Hindlimb muscle (tissue), 1 donor: ENCODE results near the gene FAM151A. TPM values are rescaled to one million over a fixed set of nuclear protein-coding genes. Genes with fewer than 3 reads are reported as not detected.
"Not testable (repeated sequence)": the region's sequence is repeated elsewhere in the genome, so short reads cannot be mapped to it uniquely, and the experiment has no call there.

Experiments used
- DNase-seq: peaks from one replicate; pipeline ENCODE4 v3.0.0-alpha.2; 2013
- polyA plus RNA-seq: library from polyadenylated mRNA; unstranded; fragments of 120-200 nt; gene quantifications from one replicate; pipeline ENCODE4 v1.2.1, GENCODE V29; 2013; ENCODE audit not compliant: insufficient read length

FAM151A gene
- polyA plus RNA-seq, 1 donor, result 0.85 TPM

DNA sequence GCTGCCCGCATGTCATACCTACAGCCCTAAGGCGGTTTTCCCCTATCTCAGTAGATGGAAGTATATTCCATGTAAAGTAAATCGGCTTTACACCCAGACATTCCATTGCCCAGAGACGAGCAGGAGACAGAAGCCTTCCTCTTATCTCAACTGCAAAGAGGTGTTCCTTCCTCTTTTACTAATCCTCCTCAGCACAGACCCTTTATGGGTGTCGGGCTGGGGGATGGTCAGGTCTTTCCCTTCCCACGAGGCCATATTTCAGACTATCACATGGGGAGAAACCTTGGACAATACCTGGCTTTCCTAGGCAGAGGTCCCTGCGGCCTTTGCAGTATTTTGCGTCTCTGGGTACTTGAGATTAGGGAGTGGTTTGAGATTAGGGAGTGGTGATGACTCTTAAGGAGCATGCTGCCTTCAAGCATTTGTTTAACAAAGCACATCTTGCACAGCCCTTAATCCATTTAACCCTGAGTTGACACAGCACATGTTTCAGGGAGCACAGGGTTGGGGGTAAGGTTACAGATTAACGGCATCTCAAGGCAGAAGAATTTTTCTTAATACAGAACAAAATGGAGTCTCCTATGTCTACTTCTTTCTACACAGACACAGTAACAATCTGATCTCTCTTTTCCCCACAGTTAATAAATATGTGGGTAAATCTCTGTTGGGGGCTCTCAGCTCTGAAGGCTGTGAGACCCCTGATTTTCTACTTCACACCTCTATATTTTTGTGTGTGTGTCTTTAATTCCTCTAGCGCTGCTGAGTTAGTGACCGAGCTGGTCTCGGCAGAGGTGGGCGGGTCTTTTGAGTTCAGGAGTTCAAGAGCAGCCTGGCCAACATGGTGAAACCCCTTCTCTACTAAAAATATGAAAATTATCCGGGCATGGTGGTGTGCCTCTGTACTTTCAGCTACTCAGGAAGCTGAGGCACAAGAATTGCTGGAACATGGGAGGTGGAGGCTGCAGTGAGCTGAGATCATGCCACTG is 13.4 kb upstream of the FAM151A start:
- DNase-seq, result not testable (repeated sequence)

DNA sequence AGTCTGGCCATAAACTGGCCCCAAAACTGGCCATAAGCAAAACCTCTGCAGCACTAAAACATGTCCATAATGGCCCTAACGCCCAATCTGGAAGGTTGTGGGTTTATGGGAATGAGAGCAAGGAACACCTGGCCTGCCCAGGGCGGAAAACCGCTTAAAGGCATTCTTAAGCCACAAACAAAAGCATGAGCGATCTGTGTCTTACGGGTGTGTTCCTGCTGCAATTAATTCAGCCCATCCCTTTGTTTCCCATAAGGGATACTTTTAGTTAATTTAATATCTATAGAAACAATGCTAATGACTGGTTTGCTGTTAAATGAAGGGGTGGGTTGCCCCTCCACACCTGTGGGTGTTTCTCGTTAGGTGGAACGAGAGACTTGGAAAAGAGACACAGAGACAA is 12.5 kb upstream of the FAM151A start:
- not testable (repeated sequence) for DNase-seq

DNA sequence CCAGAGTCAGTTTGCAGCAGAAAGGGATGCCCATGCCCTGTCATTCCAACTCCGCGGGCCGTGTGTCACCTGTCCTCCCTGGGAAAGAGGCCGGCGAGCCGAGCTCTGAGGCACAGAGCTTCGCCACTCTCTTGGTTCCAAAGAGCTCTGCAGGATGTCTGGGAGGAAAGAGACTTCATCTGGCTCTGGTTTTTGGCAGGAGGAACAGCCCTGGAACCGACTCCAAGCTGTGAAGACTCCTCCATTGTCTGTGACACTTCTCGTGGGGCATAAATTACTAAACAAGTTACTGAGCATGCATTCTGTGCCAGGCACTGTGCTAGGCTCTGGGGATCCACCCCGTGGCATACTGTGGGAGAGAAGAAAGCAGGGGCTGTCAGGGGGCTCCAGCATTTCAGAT is 3.9 kb upstream of the FAM151A start:
- no peak for DNase-seq

DNA sequence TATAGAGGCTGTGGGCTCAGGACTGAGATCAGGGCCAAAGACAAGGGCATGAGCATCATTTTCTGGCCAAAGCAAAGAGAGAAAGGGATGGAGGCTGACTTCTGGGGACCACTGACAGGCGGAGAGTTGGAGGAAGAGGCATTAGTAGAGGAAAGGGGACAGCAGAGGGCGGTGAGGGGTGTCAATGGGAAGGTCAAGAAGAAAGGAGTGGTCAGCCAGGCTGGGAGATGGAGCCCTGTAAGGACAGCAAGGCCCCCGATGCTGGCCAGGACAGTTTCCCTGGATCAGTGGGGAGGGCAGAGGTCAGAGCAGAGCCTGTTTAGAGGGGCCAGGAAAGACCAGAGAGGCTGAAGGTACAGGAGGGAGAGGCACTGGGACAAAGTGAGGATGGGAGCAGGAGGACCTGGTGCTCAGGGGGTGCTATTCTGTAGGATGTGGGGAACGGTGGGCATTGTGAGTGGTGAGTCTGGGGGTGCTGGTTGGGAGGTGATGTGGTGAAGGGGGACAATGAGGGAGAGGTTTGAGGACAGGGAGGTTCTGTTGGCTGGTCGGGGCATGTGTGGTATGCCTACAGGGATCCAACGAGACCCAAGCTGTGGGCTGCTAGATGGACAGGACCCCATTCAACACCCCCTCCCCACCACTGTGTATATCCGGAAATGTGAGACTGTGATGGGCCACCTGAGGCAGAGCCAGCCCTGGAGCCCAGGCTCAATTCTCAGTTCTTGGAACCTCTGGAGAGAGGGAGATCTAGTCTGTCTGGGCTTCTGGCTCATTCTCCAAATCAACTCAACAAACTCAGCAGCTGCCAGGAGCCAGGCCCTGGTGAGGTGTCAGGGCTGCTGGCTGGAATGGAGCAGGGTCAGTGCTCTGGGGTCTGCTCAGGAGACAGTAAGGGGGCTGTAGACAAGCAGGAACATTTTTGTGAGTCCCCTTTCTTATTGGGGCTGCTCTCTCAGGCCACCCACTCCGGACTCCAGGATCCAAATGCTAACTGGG is 1.4 kb upstream of the FAM151A start:
- no peak for DNase-seq

GRCh38 chr1:54619749-54620148 is 3.6 kb downstream of the FAM151A start:
- DNase-seq, result no peak

DNA sequence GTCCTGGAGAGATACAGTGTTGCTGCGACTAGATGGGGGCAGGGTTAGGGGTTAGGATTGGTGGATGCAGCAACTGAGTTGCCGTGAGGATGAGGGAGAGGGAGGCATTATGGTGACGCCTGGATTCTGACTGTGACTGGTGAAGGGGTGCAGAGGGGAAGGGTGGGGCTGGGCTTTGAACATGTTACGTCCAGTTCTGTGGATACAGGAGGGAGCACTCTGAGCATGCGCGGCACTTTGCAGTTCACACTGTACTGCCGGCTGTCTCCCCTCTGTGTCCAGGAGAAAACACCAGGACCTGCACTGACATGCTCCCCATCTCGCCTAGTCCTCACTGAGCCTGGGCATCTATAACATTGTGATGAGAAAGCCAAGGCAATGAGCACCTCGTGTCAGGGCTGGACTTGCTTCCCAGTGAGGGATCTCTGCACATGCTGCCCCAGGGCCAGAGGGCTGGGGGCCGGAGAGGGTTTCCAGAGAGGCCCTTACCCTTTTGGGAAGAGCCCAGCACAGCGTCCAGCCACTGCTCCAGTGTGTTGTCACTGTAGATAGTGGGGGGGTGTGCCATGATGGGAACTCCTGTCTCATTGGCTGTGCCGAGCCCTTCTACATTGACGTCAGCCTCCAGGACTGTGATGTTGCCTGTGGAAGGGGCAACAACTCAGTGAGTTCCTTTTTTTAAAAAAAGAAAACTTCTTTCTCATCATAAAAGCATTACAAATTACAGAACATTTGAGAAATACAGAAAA is 7.6 kb downstream of the FAM151A start:
- DNase-seq, result no peak

DNA sequence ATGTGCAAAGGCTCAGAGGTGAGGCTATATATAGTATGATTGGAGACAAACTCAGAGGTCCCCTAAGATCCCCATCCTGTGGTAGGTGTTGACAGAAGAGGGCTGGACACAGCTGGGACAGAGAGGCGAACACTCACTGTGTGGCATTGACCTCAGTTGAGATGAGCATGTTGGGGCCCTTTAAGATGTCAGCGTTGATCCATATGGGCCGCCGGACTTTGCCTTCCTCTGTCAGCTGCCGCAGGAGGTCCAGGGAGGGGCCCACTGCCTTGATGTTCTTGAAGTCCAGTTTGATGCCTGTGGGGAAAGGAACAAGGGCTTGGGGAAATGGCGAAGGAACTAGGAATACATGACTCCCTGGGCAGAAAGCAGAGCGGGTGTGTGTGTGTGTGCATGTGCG is 8.8 kb downstream of the FAM151A start:
- DNase-seq, result no peak

DNA sequence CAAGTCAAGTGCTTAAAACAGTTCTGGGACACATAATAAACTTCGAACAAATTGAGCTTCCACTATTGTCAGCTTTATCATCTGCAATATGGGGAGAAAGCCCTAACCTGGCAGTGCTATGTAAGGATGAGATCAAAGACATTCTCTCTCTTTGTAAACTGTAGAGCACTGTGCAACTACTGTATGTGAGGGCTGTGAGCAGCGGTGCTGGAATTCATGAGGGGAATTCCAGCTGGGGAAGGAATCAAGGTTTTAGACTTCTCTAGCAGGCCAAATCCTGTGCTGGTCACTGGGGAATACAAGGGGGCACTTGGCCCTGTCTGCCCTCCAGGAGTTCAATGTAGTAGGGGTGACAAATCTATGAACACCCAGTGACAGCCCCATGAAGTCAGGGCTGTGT is 9.3 kb downstream of the FAM151A start:
- no peak for DNase-seq

- DNase-seq, result no peak
Measured at GRCh38 chr1:54611621-54612020, 11.7 kb downstream of the FAM151A start.

DNA sequence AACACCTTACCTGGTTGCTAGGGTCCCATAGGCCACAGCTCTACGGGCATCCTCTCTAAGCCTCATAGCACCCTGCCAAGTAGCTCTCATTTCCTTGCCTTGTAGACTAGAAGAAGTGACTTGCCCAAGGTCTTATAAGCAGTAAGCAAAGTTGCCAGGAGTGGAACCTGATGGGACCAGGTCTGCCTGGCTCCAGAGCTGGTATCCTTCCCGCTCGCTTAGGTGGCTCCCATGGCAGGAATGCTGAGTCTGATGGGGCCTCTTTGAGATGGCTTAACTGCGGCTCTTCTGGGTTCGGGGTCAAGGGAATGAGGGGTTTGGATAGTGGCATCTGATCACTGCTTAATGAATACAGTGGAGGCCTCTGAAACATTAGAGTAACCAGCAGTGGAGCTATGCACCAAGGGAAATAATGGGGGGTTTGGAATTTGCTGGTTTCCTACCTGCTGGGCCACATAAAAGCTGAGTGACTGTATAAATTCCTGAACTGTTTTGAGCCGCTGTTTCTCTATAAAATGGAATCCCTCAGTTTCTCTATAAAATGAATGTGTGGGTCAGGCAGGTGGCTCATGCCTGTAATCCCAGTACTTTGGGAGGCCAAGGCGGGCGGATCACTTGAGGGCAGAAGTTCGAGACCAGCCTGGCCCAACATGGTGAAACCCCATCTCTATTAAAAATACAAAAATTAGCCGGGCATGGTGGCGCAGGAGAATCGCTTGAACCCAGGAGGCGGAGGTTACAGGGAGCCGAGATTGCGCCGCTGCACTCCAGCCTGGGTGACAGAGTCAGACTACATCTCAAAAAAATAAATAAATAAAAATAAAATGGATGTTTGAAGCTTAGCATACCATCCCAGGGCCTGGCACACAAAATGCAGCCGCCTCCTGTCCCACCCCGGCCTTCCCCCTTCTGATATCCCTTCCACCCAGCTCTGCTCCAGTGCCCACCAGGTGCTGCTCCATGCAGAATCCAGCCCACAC is 12.4 kb downstream of the FAM151A start:
- DNase-seq, result no peak

- no peak for DNase-seq
Measured at GRCh38 chr1:54610048-54610447, 13.3 kb downstream of the FAM151A start.

DNA sequence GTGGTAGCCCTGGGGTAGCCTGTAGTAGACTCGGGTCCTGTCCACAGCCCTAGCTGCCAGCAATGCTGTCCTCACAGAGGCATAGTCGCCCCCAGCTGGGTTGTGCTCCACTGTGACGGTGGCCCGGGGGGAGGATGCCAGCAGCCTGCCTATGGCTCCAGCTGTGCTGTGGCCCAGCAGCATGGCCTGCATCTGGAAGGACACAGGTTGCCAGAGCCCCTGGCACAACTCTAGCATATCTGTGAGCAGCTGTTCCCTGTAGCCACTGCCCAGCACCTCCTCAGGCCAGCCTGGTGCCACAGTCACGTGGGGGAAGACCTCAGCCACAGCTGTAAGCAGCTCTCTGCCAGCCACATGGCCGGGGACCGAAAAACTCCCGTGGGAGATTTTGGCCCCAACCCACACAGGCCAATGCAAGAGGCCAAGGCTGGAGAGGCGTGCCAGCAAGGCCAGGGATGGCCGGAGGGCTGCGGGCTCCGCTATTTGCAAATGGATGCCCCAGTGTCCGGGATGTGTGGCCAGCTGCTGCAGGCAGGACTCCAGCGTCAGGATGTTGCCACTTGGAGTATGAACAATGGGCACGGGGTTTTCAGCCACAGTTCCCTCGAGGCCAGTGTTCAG is 13.9 kb downstream of the FAM151A start:
- DNase-seq, result peak; percentile 26

GRCh38 chr1:54608566-54609230 is 14.6 kb downstream of the FAM151A start:
- DNase-seq, result no peak

GRCh38 chr1:54607821-54608565 is 15.3 kb downstream of the FAM151A start:
- no peak for DNase-seq

DNA sequence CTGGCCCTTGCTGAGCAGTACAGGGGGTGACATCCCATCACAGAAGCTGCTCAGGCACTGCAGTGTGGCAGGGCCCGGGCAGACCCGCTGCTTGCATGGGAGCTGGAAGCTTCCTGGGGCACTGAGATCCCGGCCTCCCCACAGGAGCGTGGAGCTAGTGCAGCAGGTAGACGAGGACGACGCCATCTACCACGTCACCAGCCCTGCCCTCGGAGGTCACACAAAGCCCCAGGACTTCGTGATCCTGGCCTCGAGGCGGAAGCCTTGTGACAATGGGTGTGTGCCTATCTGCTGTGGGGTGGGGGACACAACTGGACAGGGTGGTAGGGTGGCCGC is 16.4 kb downstream of the FAM151A start:
- no peak for DNase-seq

DNA sequence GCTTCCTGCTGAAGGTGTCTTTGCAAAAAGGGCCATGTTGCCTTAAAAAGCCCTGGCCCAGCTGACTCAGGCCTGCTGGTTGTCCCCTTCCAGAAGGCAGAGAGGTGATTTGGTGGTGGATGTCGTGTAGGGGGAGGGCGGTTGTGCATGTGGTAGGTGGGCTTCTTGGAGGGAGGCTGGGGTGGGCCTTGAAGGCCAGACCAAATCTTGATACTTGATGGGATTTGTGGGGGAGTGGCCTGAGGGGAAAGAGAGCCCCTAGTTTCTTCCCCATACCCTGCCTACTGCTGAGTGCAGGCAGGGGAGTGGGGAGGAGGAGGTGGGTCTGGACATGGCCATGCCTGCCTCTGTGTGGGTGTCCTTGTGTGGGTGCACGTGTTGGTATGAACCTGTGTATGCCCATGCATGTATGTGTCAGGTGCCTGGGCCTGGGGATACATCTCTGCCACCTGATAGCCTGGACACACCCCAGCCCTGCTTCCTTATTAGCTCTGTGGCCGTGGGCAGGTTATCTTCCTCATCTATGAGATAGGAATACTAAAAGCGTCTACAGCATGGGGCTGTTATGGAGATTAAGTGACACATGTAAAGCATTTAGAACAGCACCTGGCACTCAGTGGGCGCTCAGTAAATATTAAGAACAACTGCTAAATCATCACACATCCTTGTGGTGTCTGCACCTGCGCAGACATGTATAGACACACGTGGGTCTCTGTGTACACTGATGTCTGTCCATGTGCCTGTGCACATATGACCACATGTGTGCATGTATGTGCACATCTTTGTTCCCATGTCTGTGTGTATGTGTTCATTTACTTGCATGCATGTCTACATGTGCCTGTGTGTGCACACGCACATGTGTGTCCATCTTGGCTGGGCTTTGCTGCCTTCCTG is 17.0 kb downstream of the FAM151A start:
- DNase-seq, result no peak

- DNase-seq, result no peak
Measured at GRCh38 chr1:54604572-54605370, 18.6 kb downstream of the FAM151A start.
